Smooth muscle cell (in vitro differentiated cells): ENCODE data around the gene PIGN. TPM values are rescaled to one million over a fixed set of nuclear protein-coding genes. Genes with fewer than 3 reads are reported as not detected.

Source experiments
- DNase-seq: peaks from one replicate; lab custom pipeline; 2025; ENCODE audit not compliant: unreplicated experiment; lab: John Stamatoyannopoulos, UW
- H2AFZ ChIP-seq: fragments of 200-600 bp; sonication (generic); 2 replicates; pipeline ENCODE4 v1.6.0; 2016; ENCODE audit warnings: antibody characterized with exemption, low read depth, mild to moderate bottlenecking
- H3F3A ChIP-seq: fragments of 200-600 bp; sonication (generic); 2 replicates; pipeline ENCODE4 v1.6.0; 2017; ENCODE audit warnings: antibody characterized with exemption, low read depth
- H3K27ac ChIP-seq: fragments of 200-600 bp; sonication (generic); 2 replicates; pipeline ENCODE4 v1.5.1; 2016; ENCODE audit warnings: low read depth, mild to moderate bottlenecking
- H3K27me3 ChIP-seq: fragments of 200-600 bp; sonication (generic); 2 replicates; pipeline ENCODE4 v1.6.1; 2016; ENCODE audit warnings: low read depth, mild to moderate bottlenecking
- H3K36me3 ChIP-seq: fragments of 200-600 bp; sonication (generic); 2 replicates; pipeline ENCODE4 v1.5.1; 2016; ENCODE audit warnings: low read depth
- H3K4me1 ChIP-seq: fragments of 200-600 bp; sonication (generic); 2 replicates; pipeline ENCODE4 v1.5.1; 2016; ENCODE audit warnings: low read depth
- H3K4me2 ChIP-seq: fragments of 200-600 bp; sonication (generic); 2 replicates; pipeline ENCODE4 v1.6.0; 2016; ENCODE audit warnings: mild to moderate bottlenecking
- H3K4me3 ChIP-seq: fragments of 200-600 bp; sonication (generic); 2 replicates; pipeline ENCODE4 v1.5.1; 2016; ENCODE audit warnings: mild to moderate bottlenecking
- H3K79me2 ChIP-seq: fragments of 200-600 bp; sonication (generic); 2 replicates; pipeline ENCODE4 v1.6.0; 2016; ENCODE audit warnings: low read depth, mild to moderate bottlenecking
- H3K9ac ChIP-seq: fragments of 200-600 bp; sonication (generic); 2 replicates; pipeline ENCODE4 v1.6.0; 2016; ENCODE audit warnings: low read depth
- H3K9me3 ChIP-seq: fragments of 200-600 bp; sonication (generic); replicated peaks from 2 replicates; pipeline ENCODE4 v1.5.1; 2016; ENCODE audit warnings: low read depth
- H4K20me1 ChIP-seq: fragments of 200-600 bp; sonication (generic); 2 replicates; pipeline ENCODE4 v1.6.0; 2016; ENCODE audit warnings: low read depth
- WGBS: methylation state at CpG from one replicate; pipeline ENCODE4 v1.1.7; 2016; ENCODE audit warnings: low lambda C conversion rate; 5-methylcytosine and 5-hydroxymethylcytosine counted together
- polyA plus RNA-seq: library from polyadenylated mRNA; unstranded; fragments of >200 nt; fragmentation: Nextera tagmentation; extraction: Ambion mirVana; gene quantifications from 2 replicates; pipeline ENCODE4 v1.2.1, GENCODE V29; 2016
- total RNA-seq: library from RNA; depleted of rRNA; stranded (reverse); fragments of >200 nt; gene quantifications from 2 replicates; pipeline ENCODE4 v1.2.3, GENCODE V29; 2014
- TF ChIP-seq, protein P1 (sequence below): fragments of 200-600 bp; sonication (generic); IDR thresholded peaks from 2 replicates; pipeline ENCODE4 v1.5.1; 2017; ENCODE audit warnings: borderline replicate concordance, mild to moderate bottlenecking, antibody characterized with exemption; ENCODE audit not compliant: insufficient read depth, poor library complexity, severe bottlenecking

Gene PIGN
- total and polyA plus RNA-seq, 2 experiments from 2014 or later = 14.3 to 31.8 TPM

- no peaks in the 10 kb centered on the region for H3K9me3 ChIP-seq
- DNase-seq = no peak
- no peak overlapping the region for H3K4me2 ChIP-seq
- H3K27ac ChIP-seq = no peak overlapping the region
- TF ChIP-seq, protein P1, sequence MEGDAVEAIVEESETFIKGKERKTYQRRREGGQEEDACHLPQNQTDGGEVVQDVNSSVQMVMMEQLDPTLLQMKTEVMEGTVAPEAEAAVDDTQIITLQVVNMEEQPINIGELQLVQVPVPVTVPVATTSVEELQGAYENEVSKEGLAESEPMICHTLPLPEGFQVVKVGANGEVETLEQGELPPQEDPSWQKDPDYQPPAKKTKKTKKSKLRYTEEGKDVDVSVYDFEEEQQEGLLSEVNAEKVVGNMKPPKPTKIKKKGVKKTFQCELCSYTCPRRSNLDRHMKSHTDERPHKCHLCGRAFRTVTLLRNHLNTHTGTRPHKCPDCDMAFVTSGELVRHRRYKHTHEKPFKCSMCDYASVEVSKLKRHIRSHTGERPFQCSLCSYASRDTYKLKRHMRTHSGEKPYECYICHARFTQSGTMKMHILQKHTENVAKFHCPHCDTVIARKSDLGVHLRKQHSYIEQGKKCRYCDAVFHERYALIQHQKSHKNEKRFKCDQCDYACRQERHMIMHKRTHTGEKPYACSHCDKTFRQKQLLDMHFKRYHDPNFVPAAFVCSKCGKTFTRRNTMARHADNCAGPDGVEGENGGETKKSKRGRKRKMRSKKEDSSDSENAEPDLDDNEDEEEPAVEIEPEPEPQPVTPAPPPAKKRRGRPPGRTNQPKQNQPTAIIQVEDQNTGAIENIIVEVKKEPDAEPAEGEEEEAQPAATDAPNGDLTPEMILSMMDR = no peak
- H3K79me2 ChIP-seq = no peaks in the 10 kb centered on the region
- H4K20me1 ChIP-seq = no peaks in the 10 kb centered on the region
- no peak overlapping the region for H3K9ac ChIP-seq
- H3K4me3 ChIP-seq = no peak overlapping the region
- H3K27me3 ChIP-seq = no peaks in the 10 kb centered on the region
- 84% methylated on average over 3 of the region's 3 CpGs for WGBS
- H3K36me3 ChIP-seq = no peaks in the 10 kb centered on the region
- no peak overlapping the region for H2AFZ ChIP-seq
- H3K4me1 ChIP-seq = no peaks in the 10 kb centered on the region
- H3F3A ChIP-seq = no peaks in the 10 kb centered on the region
These were observed 81.5 kb downstream of the PIGN start for GRCh38 chr18:62105376-62105775.

GRCh38 chr18:62102221-62102620 lies 84.6 kb downstream of the PIGN start:
- no peak overlapping the region for H3K4me2 ChIP-seq
- TF ChIP-seq, protein P1 = no peak
- H3K27ac ChIP-seq = no peak overlapping the region
- H3K36me3 ChIP-seq = peaks cover 11% of the 10 kb centered on the region
- WGBS = 100% methylated on average over 1 of the region's 1 CpG
- DNase-seq = no peak
- H3K4me1 ChIP-seq = no peaks in the 10 kb centered on the region
- peaks cover 6% of the 10 kb centered on the region for H3K9me3 ChIP-seq
- H3K27me3 ChIP-seq = no peaks in the 10 kb centered on the region
- H4K20me1 ChIP-seq = no peaks in the 10 kb centered on the region
- H3F3A ChIP-seq = no peaks in the 10 kb centered on the region
- H3K79me2 ChIP-seq = no peaks in the 10 kb centered on the region
- no peak overlapping the region for H3K4me3 ChIP-seq
- no peak overlapping the region for H2AFZ ChIP-seq
- H3K9ac ChIP-seq = no peak overlapping the region

- 69% methylated on average over 1 of the region's 1 CpG for WGBS
- no peak overlapping the region for H3K4me2 ChIP-seq
These were observed 85.5 kb downstream of the PIGN start for GRCh38 chr18:62101321-62101721.

DNA sequence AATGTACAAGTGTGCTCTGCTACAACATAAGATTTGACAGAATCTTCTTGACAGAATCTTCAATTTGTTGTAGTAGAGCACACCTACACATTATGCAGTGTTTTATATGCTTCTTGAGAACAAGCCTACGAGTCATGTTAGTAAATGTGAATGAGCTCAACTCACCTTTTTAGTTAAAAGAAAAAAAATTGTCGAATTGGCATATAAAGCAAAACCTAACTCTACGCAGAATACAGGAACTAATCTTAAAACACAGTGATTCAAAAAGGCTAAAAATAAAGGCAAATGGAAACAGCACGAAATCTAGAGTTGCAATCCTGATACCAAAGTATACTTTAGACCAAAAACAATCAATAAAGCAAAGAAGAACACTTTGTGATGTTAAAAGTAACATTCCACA lies 87.9 kb downstream of the PIGN start:
- H3K4me2 ChIP-seq = no peak overlapping the region
- H3K4me3 ChIP-seq = no peak overlapping the region
- DNase-seq = no peak
- TF ChIP-seq, protein P1 = no peak
- 98% methylated on average over 4 of the region's 4 CpGs for WGBS
- no peaks in the 10 kb centered on the region for H3K79me2 ChIP-seq
- no peaks in the 10 kb centered on the region for H4K20me1 ChIP-seq
- peaks cover 11% of the 10 kb centered on the region for H3K36me3 ChIP-seq
- no peaks in the 10 kb centered on the region for H3K27me3 ChIP-seq
- no peak overlapping the region for H2AFZ ChIP-seq
- H3F3A ChIP-seq = no peaks in the 10 kb centered on the region
- H3K9ac ChIP-seq = no peak overlapping the region
- peaks cover 6% of the 10 kb centered on the region for H3K9me3 ChIP-seq
- H3K27ac ChIP-seq = no peak overlapping the region
- H3K4me1 ChIP-seq = no peaks in the 10 kb centered on the region

More at GRCh38 chr18:62101321-62101721, 85.5 kb downstream of the PIGN start:
- no peaks in the 10 kb centered on the region for H4K20me1 ChIP-seq
- no peak overlapping the region for H3K9ac ChIP-seq
- DNase-seq = no peak
- no peaks in the 10 kb centered on the region for H3K27me3 ChIP-seq
- no peak overlapping the region for H3K27ac ChIP-seq
- H3K4me3 ChIP-seq = no peak overlapping the region
- no peaks in the 10 kb centered on the region for H3K79me2 ChIP-seq
- no peaks in the 10 kb centered on the region for H3K4me1 ChIP-seq
- H2AFZ ChIP-seq = no peak overlapping the region
- H3F3A ChIP-seq = no peaks in the 10 kb centered on the region
- TF ChIP-seq, protein P1 = no peak
- peaks cover 11% of the 10 kb centered on the region for H3K36me3 ChIP-seq
- peaks cover 6% of the 10 kb centered on the region for H3K9me3 ChIP-seq
